Kidney (tissue), 14 donors: ENCODE results near the gene CCDC85C. TPM values are rescaled to one million over a fixed set of nuclear protein-coding genes. Genes with fewer than 3 reads are reported as not detected.

Source experiments
- DNase-seq, 5 donors: peaks; one replicate each; pipeline ENCODE4 v3.0.0-alpha.2; 2013 to 2020
- FAIRE-seq: peaks from 2 replicates; lab custom pipeline; 2012; peaks lifted over from hg19 to GRCh38; lab: Jason Lieb, UNC
- H3K27ac ChIP-seq, 2 donors: one replicate each; pipeline ENCODE4 v1.7.0; 2013; ENCODE audit warnings: low read depth in 2 of 2, low read length in 2 of 2, inconsistent platforms in 1 of 2
- H3K27me3 ChIP-seq: one replicate; pipeline ENCODE4 v1.7.1; 2013; ENCODE audit warnings: low read length, inconsistent platforms; ENCODE audit not compliant: control insufficient read depth, insufficient read depth
- H3K36me3 ChIP-seq, 3 donors: one replicate each; pipeline versions ENCODE4 v1.7.0 to v1.7.1; 2013; ENCODE audit warnings: low read length in 3 of 3, control low read depth in 1 of 3, inconsistent platforms in 1 of 3; ENCODE audit not compliant: insufficient read depth in 3 of 3, control insufficient read depth in 2 of 3
- H3K4me1 ChIP-seq, 3 donors: one replicate each; pipeline versions ENCODE4 v1.7.0 to v1.7.1; 2013; ENCODE audit warnings: low read length in 3 of 3, inconsistent platforms in 1 of 3, low read depth in 1 of 3; ENCODE audit not compliant: control insufficient read depth in 2 of 3, insufficient read depth in 2 of 3
- H3K4me3 ChIP-seq, 3 donors: one replicate each; pipeline versions ENCODE4 v1.7.0 to v1.8.1; 2013; ENCODE audit warnings: low read length in 3 of 3, control low read depth in 1 of 3, inconsistent platforms in 1 of 3
- H3K9ac ChIP-seq, 3 donors: one replicate each; pipeline versions ENCODE4 v1.7.0 to v1.7.1; 2013; ENCODE audit warnings: low read length in 3 of 3, control low read depth in 1 of 3, inconsistent platforms in 1 of 3
- H3K9me3 ChIP-seq, 3 donors: one replicate each; pipeline versions ENCODE4 v1.7.0 to v1.7.1; 2013; ENCODE audit warnings: low read length in 3 of 3, control low read depth in 1 of 3, inconsistent platforms in 1 of 3; ENCODE audit not compliant: control insufficient read depth in 2 of 3, insufficient read depth in 1 of 3
- intact Hi-C: fragments of 100-400 bp; cut with DNase I; formaldehyde crosslinking; loops from one replicate; pipeline ENCODE4 v1.11.1; 2022
- polyA plus RNA-seq: library from polyadenylated mRNA; stranded (reverse); fragments of 350-450 nt; fragmentation: Illumina TruSeq; extraction: RNeasy Lipid Tissue Mini Kit (QIAGEN cat#74804); gene quantifications from one replicate; pipeline ENCODE4 v1.2.3, GENCODE V29; 2014; ENCODE audit warnings: low read depth, low replicate concordance; ENCODE audit not compliant: insufficient read depth
- total RNA-seq: library from RNA; stranded (reverse); fragmentation: NEBNext Ultra II Directional; extraction: Animal tissue kit (Norgen Biotek cat#: 25700); gene quantifications from one replicate; pipeline ENCODE4 v1.2.1, GENCODE V29; 2021
- TF ChIP-seq, protein P1 (sequence below): IDR thresholded peaks from 3 replicates; pipeline ENCODE4 v1.5.1; 2012; ENCODE audit warnings: mild to moderate bottlenecking, moderate library complexity, borderline replicate concordance; ENCODE audit not compliant: insufficient read depth; ENCODE audit errors: extremely low read depth
- donor health status: control.
- donor health status: control.
- donor health status: control.
- donor health status: control.
- donor health status: control.
- donor health status: DM: yes; HTN: yes; CAD: no.
- donor health status: Normal renal cell carcinoma (clear cell type).

CCDC85C gene
- total and polyA plus RNA-seq, 2 donors from 2014 or later = 14.7 to 21.4 TPM

GRCh38 chr14:99471731-99472130 lies 132.3 kb downstream of the CCDC85C start:
- H3K27me3 ChIP-seq = no peaks in the 10 kb centered on the region
- no peak overlapping the region for H3K4me3 ChIP-seq
- H3K9ac ChIP-seq = no peak overlapping the region
- FAIRE-seq = no peak
- H3K27ac ChIP-seq = no peak overlapping the region
- TF ChIP-seq, protein P1, sequence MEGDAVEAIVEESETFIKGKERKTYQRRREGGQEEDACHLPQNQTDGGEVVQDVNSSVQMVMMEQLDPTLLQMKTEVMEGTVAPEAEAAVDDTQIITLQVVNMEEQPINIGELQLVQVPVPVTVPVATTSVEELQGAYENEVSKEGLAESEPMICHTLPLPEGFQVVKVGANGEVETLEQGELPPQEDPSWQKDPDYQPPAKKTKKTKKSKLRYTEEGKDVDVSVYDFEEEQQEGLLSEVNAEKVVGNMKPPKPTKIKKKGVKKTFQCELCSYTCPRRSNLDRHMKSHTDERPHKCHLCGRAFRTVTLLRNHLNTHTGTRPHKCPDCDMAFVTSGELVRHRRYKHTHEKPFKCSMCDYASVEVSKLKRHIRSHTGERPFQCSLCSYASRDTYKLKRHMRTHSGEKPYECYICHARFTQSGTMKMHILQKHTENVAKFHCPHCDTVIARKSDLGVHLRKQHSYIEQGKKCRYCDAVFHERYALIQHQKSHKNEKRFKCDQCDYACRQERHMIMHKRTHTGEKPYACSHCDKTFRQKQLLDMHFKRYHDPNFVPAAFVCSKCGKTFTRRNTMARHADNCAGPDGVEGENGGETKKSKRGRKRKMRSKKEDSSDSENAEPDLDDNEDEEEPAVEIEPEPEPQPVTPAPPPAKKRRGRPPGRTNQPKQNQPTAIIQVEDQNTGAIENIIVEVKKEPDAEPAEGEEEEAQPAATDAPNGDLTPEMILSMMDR = no peak
- no peak for DNase-seq
- H3K9me3 ChIP-seq = no peaks in the 10 kb centered on the region
- intact Hi-C loops = no loop called here
- peaks cover 2 to 40% (median 22%) of the 10 kb centered on the region in 3 donors for H3K4me1 ChIP-seq
- no peaks in the 10 kb centered on the region for H3K36me3 ChIP-seq

GRCh38 chr14:99468836-99469592 lies 135.0 kb downstream of the CCDC85C start:
- peaks cover 2 to 47% (median 17%) of the 10 kb centered on the region in 3 donors for H3K4me1 ChIP-seq
- no peak for FAIRE-seq
- no peaks in the 10 kb centered on the region for H3K27me3 ChIP-seq
- H3K9me3 ChIP-seq = no peaks in the 10 kb centered on the region
- intact Hi-C loops = no loop called here
- no peak for DNase-seq
- peaks cover 0 to 9% (median 4%) of the 10 kb centered on the region in 3 donors for H3K36me3 ChIP-seq
- no peak overlapping the region for H3K27ac ChIP-seq
- H3K9ac ChIP-seq = peak overlapping the region in 1 of 3 donors; percentile 6
- TF ChIP-seq, protein P1 = no peak
- no peak overlapping the region for H3K4me3 ChIP-seq

DNA sequence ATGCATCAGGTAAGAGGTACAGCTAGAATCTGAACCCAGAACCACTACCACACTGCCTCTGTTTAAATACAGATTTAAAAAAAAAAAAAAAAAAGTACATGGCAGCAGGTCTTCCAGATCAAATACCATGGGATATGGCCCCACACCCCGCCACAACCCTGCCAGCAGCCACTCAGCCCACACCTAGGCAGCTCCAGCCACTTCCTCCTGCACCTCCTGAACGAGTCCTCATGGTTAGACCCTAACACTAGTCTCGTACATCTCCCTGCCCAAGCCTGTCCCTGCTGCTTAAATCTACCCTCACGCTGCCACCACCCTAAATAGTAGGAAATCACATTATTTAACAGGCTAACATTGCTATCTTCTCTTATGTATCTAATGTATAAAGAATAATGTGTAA lies 135.9 kb downstream of the CCDC85C start:
- H3K4me1 ChIP-seq = peaks cover 2 to 48% (median 17%) of the 10 kb centered on the region in 3 donors
- no peak for FAIRE-seq
- H3K9ac ChIP-seq = no peak overlapping the region
- intact Hi-C loops = no loop called here
- TF ChIP-seq, protein P1 = no peak
- no peaks in the 10 kb centered on the region for H3K27me3 ChIP-seq
- no peak for DNase-seq
- H3K9me3 ChIP-seq = no peaks in the 10 kb centered on the region
- no peak overlapping the region for H3K4me3 ChIP-seq
- no peak overlapping the region for H3K27ac ChIP-seq
- H3K36me3 ChIP-seq = peaks cover 0 to 17% (median 5%) of the 10 kb centered on the region in 3 donors
